NCI-H2171 treated with DMSO at 0.1 percent for 48 hours (cell line): ENCODE data around the gene KIF1B.
"Not testable (repeated sequence)": the region's sequence is repeated elsewhere in the genome, so short reads cannot be mapped to it uniquely, and the experiment has no call there.

Source experiments
- DNase-seq: peaks from one replicate; lab custom pipeline; 2025; lab: John Stamatoyannopoulos, UW

KIF1B gene

GRCh38 chr1:10192263-10192662 is 18.1 kb upstream of the KIF1B start:
- DNase-seq: no peak

GRCh38 chr1:10193288-10193687 is 17.1 kb upstream of the KIF1B start:
- DNase-seq: peak; percentile 98

GRCh38 chr1:10195570-10195969 is 14.8 kb upstream of the KIF1B start:
- DNase-seq: no peak

GRCh38 chr1:10196976-10197375 is 13.4 kb upstream of the KIF1B start:
- no peak for DNase-seq

GRCh38 chr1:10200620-10201019 is 9.8 kb upstream of the KIF1B start:
- DNase-seq: no peak

GRCh38 chr1:10204003-10204642 is 6.2 kb upstream of the KIF1B start:
- DNase-seq: no peak

- DNase-seq: not testable (repeated sequence)
These were observed 5.2 kb upstream of the KIF1B start for GRCh38 chr1:10205206-10205605.

- no peak for DNase-seq
These were observed 2.6 kb upstream of the KIF1B start for GRCh38 chr1:10207810-10208209.

GRCh38 chr1:10208537-10208936 is 1.8 kb upstream of the KIF1B start:
- no peak for DNase-seq

- DNase-seq: no peak
These were observed 823 bp upstream of the KIF1B start for GRCh38 chr1:10209590-10209904.

GRCh38 chr1:10210841-10211804 is 753 bp downstream of the KIF1B start:
- DNase-seq: peak; percentile 73

- DNase-seq: peak; percentile 72
These were observed 1.5 kb downstream of the KIF1B start for GRCh38 chr1:10211805-10212410.

GRCh38 chr1:10212476-10212875 is 2.1 kb downstream of the KIF1B start:
- DNase-seq: no peak

GRCh38 chr1:10213186-10213705 is 2.9 kb downstream of the KIF1B start:
- DNase-seq: no peak

GRCh38 chr1:10216090-10216749 is 5.8 kb downstream of the KIF1B start:
- DNase-seq: no peak

GRCh38 chr1:10217748-10218441 is 7.5 kb downstream of the KIF1B start:
- no peak for DNase-seq

- no peak for DNase-seq
These were observed 9.8 kb downstream of the KIF1B start for GRCh38 chr1:10220200-10220599.

- not testable (repeated sequence) for DNase-seq
These were observed 10.3 kb downstream of the KIF1B start for GRCh38 chr1:10220657-10221056.

GRCh38 chr1:10225573-10225972 is 15.2 kb downstream of the KIF1B start:
- DNase-seq: no peak

GRCh38 chr1:10228528-10228927 is 18.2 kb downstream of the KIF1B start:
- DNase-seq: no peak

GRCh38 chr1:10229903-10230302 is 19.5 kb downstream of the KIF1B start:
- no peak for DNase-seq

- DNase-seq: no peak
These were observed 21.8 kb downstream of the KIF1B start for GRCh38 chr1:10232163-10232562.
